Fibroblast of skin of abdomen (primary cell): ENCODE data around the gene STK10.

ENCODE experiments used
- DNase-seq: peaks from one replicate; pipeline ENCODE4 v3.0.0-alpha.2; 2013

The STK10 gene

GRCh38 chr5:172086194-172086975, 101.6 kb downstream of the STK10 start:
- DNase-seq = no peak

GRCh38 chr5:172085738-172086137, 102.3 kb downstream of the STK10 start:
- DNase-seq = no peak

GRCh38 chr5:172082180-172082579, 105.8 kb downstream of the STK10 start:
- no peak for DNase-seq

DNA sequence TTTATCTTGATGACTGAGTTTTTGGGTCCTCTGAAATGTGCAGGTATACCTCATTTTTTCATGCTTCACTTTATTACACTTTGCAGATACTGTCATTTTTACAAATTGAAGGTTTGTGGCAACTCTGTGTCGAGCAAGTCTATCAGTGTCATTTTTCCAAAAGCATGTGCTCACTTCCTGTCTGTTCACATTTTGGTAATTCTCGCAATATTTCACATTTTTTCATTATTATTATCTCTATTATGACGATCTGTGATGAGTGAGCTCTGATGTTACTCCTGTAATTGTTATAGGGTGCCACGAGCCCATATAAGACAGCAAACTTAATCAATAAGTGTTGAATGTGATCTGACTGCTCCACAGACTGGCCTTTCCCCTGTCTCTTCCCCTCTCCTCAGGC, 108.1 kb downstream of the STK10 start:
- DNase-seq = peak; percentile 17

DNA sequence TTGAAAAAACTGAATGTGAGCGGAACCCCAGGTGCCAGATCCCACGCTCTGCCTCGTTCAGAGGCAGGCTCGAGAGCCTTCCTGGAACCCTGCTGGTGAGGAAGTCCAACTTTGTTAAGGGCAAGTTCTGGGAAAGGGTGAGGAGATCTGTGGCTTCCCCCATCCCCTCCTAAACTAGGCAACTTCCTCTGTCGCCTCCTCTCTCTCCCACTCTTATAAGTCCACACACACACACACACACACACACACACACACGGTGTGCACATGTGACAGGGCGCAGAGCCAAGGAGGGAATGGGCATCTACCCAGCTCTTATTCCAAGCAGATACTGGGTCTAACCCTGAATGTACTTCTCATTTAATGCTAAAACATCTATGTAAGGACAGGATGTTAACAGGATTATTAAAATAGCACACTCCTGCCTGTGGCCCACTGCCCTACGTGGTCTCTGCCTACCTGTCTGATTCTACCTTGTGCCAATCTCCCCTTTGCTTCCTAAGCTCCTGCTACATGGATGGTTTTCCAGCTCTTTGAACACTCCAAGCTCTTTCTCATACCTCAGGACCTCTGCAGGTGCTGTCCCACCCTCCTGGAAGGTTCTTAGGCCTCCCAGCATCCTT, 109.2 kb downstream of the STK10 start:
- DNase-seq = peak; percentile 44

- no peak for DNase-seq
Observed at GRCh38 chr5:172077664-172078425, 110.2 kb downstream of the STK10 start.

- peak; percentile 88 for DNase-seq
Observed at GRCh38 chr5:172076761-172077244, 111.2 kb downstream of the STK10 start.

GRCh38 chr5:172075656-172076055, 112.4 kb downstream of the STK10 start:
- DNase-seq = no peak

DNA sequence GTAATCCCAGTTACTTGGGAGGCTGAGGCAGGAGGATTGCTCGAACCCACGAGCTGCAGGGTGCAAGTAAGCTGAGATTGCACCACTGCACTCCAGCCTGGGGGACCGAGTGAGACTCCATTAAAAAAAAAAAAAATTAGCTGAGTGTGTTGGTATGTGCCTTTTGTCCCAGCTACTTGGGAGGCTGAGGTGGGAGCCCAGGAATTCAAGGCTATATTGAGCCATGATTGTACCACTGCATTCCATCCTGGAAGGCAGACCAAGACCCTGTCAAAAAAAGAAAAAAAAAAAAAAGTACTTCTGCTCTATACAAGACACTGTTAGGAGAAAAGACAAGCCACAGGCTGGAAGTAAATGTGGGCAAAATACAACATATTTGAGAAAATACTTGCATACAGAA, 113.1 kb downstream of the STK10 start:
- DNase-seq = peak; percentile 57

DNA sequence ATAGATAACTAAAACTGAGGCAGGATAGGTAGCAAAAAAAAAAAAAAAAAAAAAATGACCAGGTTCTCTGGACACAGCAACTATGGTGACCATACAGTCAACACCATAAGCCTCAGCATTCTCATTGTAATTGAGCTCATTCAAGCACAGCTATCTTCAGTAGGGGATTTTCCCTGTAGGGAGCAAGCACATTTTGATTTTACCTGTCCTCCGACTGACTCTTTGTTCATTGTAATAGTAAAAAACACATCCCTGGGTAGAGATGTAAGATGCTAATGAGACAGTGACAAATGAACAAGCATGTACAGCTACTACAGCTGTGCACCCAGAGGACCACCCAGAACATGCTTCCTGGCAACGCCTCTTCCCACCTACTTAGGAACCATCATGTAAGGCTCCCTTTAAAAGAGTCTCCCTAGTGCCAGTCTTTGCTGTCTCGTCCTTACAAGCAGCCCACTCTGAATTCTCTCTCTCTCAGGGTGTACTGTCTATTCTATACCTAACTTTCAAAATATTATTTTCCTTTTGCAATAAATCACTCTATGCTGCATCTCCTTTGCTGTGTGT, 116.6 kb downstream of the STK10 start:
- DNase-seq = no peak

- no peak for DNase-seq
Observed at GRCh38 chr5:172065431-172066065, 122.5 kb downstream of the STK10 start.

- DNase-seq = no peak
Observed at GRCh38 chr5:172064766-172065165, 123.3 kb downstream of the STK10 start.

GRCh38 chr5:172064358-172064757, 123.7 kb downstream of the STK10 start:
- no peak for DNase-seq

DNA sequence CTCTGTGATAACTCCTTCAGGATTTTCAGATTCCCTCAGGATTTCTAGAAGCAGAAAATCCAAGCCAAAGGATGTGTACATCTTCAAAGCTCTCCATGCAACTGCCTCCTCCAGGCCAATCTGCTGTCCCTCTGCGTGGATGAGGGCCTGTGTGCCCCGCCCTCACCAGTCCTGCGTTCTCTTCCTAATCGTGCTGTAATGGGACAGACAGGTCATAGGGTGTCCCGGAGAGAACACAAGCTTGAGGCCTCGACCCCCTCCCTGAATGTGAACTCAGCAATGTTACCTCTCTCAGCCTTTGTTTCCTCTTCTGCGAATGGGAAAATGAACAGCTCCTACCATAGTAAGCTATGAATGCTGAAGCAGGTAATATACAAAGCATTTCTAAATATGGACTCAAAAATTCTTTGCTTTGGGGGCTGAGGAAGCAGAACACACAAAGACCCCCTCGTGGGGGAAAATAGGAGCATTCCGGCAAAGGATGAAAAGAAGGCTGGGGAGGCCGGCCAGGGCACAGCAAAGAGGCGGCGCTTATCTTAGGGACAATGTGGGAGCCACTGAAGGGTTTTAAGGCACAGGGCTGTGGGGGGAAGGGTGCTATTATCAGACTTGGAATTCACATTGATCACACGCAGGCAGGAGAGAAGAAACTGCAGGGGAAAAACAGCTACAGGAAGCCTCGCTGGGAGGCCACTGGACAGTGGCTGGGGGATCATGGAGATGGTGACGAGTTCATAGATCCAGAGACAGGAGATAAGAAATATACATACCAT, 124.4 kb downstream of the STK10 start:
- no peak for DNase-seq

DNA sequence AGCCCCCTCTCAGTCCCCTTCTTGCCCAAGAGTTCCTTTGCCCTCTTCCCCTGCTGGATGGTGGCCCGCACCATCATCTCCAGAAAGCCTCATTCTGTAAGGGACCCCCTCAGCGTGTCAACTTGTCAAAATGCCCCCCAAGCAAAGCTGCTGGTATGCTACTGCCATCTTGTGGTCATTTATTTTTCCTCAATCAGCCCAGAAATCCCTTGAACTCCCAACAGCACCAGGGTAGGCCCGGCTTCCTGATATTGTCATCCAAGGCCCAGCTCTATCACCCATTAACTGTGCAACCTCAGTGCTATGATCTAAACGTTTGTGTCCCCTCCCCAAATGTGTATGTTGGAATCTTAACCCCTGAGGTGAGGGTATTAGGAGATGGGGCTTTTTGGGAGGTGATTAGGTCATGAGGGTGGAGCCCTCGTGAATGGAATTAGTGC, 128.3 kb downstream of the STK10 start:
- no peak for DNase-seq

DNA sequence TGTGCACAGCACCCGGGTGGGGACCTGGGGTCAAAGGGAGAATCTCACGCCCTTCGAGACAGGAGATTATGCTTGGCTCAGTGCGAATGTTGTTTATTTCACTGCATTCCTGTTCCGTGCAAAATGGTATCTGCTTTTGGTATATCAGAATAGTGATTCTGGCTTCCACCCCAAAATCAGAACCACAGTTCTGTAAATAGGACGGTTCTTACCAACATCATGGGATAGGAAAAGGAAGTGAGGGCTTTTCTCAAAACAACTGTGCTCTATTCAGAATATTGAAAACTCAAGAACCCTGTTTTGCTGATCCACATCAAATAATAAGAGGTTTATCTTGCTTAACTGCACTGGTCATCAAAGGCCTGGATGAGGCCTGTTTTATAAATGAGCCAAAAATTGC, 129.9 kb downstream of the STK10 start:
- DNase-seq = no peak

DNA sequence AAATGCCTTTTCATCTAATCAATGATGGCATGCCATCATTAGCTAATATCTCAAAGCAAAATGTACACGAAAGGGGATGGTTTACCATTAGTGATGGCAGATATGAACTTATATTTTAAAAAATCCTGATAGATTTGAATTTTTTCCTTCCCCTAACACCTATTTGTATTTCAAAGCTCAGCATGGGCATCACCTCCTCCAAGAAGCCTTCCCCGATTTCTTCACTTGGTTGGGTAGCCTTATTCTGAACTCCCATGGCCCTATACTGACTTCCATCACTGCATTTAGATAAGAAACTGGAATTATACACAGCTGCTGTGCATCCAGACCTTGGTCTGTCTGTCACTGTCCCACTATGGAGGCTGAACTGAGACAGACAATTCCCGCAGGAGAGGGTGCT, 132.0 kb downstream of the STK10 start:
- no peak for DNase-seq

GRCh38 chr5:172055421-172055820, 132.6 kb downstream of the STK10 start:
- DNase-seq = no peak

GRCh38 chr5:172054611-172055153, 133.3 kb downstream of the STK10 start:
- DNase-seq = no peak

DNA sequence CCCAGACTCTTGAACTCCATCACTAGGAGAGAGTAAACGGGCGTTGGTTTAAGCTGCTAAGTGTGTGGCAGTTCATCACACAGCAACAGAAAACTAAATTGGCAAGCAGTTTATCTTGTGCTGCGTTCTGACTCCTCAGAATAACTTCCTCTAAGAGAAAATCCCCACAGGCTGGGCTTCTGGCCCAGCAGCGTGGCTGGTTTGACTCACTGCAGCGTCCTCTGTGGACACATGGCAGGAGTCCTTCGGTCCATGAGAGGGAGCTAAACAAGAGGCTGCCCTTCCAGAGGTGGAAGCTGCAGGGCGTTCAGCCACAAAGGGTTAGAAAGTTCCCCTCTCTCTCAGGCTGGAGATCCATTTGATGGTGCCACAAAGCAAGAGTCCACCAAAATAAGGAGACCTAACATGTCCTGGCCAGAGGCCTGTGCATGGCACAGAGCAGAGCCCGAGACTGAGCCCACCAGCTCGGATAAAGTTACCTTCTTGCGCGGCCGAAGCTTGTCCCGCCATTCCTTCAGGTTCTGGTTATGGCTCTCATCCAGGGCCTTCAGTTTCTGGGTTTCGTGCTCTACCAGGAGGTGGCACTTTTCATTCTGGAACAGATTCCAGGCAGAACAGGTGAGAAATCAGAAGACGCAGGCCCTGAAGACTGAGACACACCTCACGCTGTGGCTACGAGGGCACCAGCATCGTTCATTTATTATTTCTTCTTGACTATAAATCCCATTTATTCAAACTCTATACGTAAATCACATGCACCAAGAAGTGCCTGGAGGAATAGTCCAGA, 135.4 kb downstream of the STK10 start:
- peak; percentile 40 for DNase-seq
